WTC11 (cell line): ENCODE results near the gene PBRM1. TPM values are rescaled to one million over a fixed set of nuclear protein-coding genes. Genes with fewer than 3 reads are reported as not detected.

Source experiments
- ATAC-seq: fragments of 200-7000 bp; cut with Tn5 transposase; 2 replicates; pipeline ENCODE4 v1.10.0; 2021; ENCODE audit warnings: mild to moderate bottlenecking, moderate library complexity
- CTCF ChIA-PET: fragments of 300-600 bp; sonication (Branson Sonifier 250); formaldehyde crosslinking; loops from one replicate; lab custom pipeline; 2021; ENCODE audit warnings: antibody characterized with exemption; lab: Charles Lee
- POLR2A ChIA-PET: fragments of 350-600 bp; sonication (Branson Sonifier 250); formaldehyde crosslinking; loops from one replicate; lab custom pipeline; 2021; ENCODE audit warnings: antibody characterized with exemption; lab: Charles Lee
- DNase-seq: peaks from one replicate; pipeline ENCODE4 v3.0.0; 2021; ENCODE audit warnings: low spot score
- H3K27ac Mint-ChIP-seq: 2 replicates; pipeline ENCODE4 v1.8.0; 2021; ENCODE audit warnings: mixed read lengths
- H3K27me3 Mint-ChIP-seq: 2 replicates; pipeline ENCODE4 v1.8.0; 2021; ENCODE audit warnings: low read depth, mild to moderate bottlenecking, moderate library complexity, mixed read lengths
- H3K36me3 Mint-ChIP-seq: 2 replicates; pipeline ENCODE4 v1.8.0; 2021; ENCODE audit warnings: mixed read lengths
- H3K4me1 Mint-ChIP-seq: 2 replicates; pipeline ENCODE4 v1.8.0; 2022; ENCODE audit warnings: mixed read lengths
- H3K4me3 Mint-ChIP-seq: 2 replicates; pipeline ENCODE4 v1.8.0; 2021; ENCODE audit warnings: mild to moderate bottlenecking, moderate library complexity, mixed read lengths
- H3K9me3 Mint-ChIP-seq: 2 replicates; pipeline ENCODE4 v1.8.0; 2021; ENCODE audit warnings: mixed read lengths
- FOXP1 ChIP-seq: sonication (generic); formaldehyde crosslinking; IDR thresholded peaks from 2 replicates; pipeline ENCODE4 v1.8.0; 2022; ENCODE audit warnings: missing genetic modification reagents, mild to moderate bottlenecking, moderate library complexity, borderline replicate concordance
- NFE2L1 ChIP-seq: sonication (generic); formaldehyde crosslinking; IDR thresholded peaks from 2 replicates; pipeline ENCODE4 v1.8.1; 2023; ENCODE audit warnings: missing genetic modification reagents
- RELA ChIP-seq: sonication (generic); formaldehyde crosslinking; IDR thresholded peaks from 2 replicates; pipeline ENCODE4 v1.8.1; 2022; ENCODE audit warnings: missing genetic modification reagents, mild to moderate bottlenecking, borderline replicate concordance
- RORB ChIP-seq: fragments of 250-450 bp; sonication (Bioruptor Pico); IDR thresholded peaks from 2 replicates; pipeline ENCODE4 v1.9.0; 2021; ENCODE audit warnings: mild to moderate bottlenecking
- SMAD4 ChIP-seq: sonication (generic); formaldehyde crosslinking; IDR thresholded peaks from 2 replicates; pipeline ENCODE4 v1.8.0; 2022; ENCODE audit warnings: mild to moderate bottlenecking, missing genetic modification reagents
- TP53 ChIP-seq: sonication (generic); formaldehyde crosslinking; IDR thresholded peaks from 2 replicates; pipeline ENCODE4 v1.8.1; 2023; ENCODE audit warnings: mild to moderate bottlenecking, missing genetic modification reagents
- ZNF423 ChIP-seq: fragments of 250-450 bp; sonication (Bioruptor Pico); IDR thresholded peaks from 2 replicates; pipeline ENCODE4 v2.1.2; 2022; ENCODE audit warnings: mild to moderate bottlenecking, moderate library complexity
- total RNA-seq: library from RNA; stranded (reverse); gene quantifications from 3 replicates; pipeline ENCODE4 v1.2.3, GENCODE V29; 2021
- TF ChIP-seq, protein P1 (sequence below): sonication (generic); formaldehyde crosslinking; IDR thresholded peaks from 2 replicates; pipeline ENCODE4 v1.8.0; 2022; ENCODE audit warnings: mild to moderate bottlenecking, missing genetic modification reagents
- TF ChIP-seq, protein P2 (sequence below): sonication (generic); formaldehyde crosslinking; IDR thresholded peaks from 2 replicates; pipeline ENCODE4 v1.8.1; 2022; ENCODE audit warnings: missing genetic modification reagents, borderline replicate concordance
- TF ChIP-seq, protein P3 (sequence below): sonication (generic); formaldehyde crosslinking; IDR thresholded peaks from 2 replicates; pipeline ENCODE4 v1.8.0; 2022; ENCODE audit warnings: missing genetic modification reagents
- TF ChIP-seq, protein P4 (sequence below): sonication (generic); formaldehyde crosslinking; IDR thresholded peaks from 2 replicates; pipeline ENCODE4 v1.8.1; 2023; ENCODE audit warnings: mild to moderate bottlenecking, moderate library complexity, missing genetic modification reagents
- TF ChIP-seq, protein P5 (sequence below): sonication (generic); formaldehyde crosslinking; IDR thresholded peaks from 2 replicates; pipeline ENCODE4 v1.8.0; 2023; ENCODE audit warnings: missing genetic modification reagents

PBRM1 gene
- total RNA-seq, 1 experiment from 2014 or later = 48.8 TPM

DNA sequence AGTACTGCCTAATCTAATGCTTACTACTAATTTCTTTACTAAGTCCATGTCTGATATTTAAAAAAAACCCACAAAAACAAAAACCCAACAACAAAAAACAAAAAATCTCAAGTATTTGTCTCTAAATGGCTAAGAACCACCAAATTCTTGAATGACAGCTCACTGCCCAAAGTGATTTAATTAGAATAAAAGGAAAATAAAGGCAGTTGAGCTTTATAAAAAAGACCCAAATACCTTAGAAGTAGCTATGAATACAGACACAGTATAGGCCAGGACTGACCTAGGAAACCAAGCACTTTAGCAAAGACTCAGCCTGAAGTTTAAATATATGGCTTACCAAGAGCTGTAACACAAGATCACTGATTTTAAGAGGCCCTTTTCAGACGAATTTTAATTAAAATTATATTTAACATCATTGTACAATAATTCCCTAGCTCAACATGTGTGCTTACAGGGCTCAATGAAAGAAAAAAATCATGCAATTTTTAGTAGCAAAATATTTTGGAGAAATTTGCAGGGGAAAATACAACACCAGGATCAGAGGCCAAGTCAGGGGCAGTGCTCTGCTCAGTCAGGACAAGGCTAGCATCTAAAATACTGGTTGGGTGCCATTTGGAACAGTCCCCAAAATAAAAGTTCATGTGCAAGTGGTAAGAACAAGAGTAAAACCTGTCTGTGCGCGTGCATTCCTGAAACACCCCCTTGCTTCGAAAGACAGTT is 124.5 kb downstream of the PBRM1 start (continued):
- no peak for TF ChIP-seq ZNF423 (CRISPR knock-in tag)
- TF ChIP-seq, protein P1, sequence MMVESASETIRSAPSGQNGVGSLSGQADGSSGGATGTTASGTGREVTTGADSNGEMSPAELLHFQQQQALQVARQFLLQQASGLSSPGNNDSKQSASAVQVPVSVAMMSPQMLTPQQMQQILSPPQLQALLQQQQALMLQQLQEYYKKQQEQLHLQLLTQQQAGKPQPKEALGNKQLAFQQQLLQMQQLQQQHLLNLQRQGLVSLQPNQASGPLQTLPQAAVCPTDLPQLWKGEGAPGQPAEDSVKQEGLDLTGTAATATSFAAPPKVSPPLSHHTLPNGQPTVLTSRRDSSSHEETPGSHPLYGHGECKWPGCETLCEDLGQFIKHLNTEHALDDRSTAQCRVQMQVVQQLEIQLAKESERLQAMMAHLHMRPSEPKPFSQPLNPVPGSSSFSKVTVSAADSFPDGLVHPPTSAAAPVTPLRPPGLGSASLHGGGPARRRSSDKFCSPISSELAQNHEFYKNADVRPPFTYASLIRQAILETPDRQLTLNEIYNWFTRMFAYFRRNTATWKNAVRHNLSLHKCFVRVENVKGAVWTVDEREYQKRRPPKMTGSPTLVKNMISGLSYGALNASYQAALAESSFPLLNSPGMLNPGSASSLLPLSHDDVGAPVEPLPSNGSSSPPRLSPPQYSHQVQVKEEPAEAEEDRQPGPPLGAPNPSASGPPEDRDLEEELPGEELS = no peak
- no peak for TF ChIP-seq RELA

DNA sequence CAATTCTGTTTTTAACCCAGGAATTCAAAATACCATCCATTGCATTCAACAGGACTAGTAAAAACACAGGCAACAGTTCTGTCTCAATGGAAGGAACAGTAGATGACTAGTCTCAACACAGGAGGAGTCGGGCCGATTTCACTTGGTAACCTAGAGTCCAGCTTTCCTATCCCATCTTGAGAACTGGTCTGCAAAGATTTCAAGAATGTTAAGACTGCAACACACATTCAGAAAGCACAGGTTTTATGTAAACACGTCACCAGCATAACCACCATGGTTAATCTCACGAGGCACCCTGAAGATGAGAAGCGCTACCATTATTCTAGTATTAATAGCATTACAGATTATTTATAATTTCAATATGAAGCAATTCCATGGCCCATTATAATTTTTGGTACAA is 127.3 kb downstream of the PBRM1 start:
- DNase-seq = no peak
- ChIA-PET POLR2A (no interaction called here), CTCF (interaction anchor here (1.3 kb wide), 1 partner anchor 174 kb away, joined by 5 read pairs; no protein-coding TSS in a partner anchor)
- Mint-ChIP-seq H3K27me3 (no peaks in the 10 kb centered on the region), H3K27ac (no peak overlapping the region), H3K4me3 (no peak overlapping the region), H3K4me1 (peaks cover 11% of the 10 kb centered on the region), H3K36me3 (peaks cover 34% of the 10 kb centered on the region), H3K9me3 (no peaks in the 10 kb centered on the region)
- TF ChIP-seq RORB (CRISPR knock-in tag) = no peak
- no peak for TF ChIP-seq NFE2L1 (CRISPR knock-in tag)
- TF ChIP-seq, protein P2, sequence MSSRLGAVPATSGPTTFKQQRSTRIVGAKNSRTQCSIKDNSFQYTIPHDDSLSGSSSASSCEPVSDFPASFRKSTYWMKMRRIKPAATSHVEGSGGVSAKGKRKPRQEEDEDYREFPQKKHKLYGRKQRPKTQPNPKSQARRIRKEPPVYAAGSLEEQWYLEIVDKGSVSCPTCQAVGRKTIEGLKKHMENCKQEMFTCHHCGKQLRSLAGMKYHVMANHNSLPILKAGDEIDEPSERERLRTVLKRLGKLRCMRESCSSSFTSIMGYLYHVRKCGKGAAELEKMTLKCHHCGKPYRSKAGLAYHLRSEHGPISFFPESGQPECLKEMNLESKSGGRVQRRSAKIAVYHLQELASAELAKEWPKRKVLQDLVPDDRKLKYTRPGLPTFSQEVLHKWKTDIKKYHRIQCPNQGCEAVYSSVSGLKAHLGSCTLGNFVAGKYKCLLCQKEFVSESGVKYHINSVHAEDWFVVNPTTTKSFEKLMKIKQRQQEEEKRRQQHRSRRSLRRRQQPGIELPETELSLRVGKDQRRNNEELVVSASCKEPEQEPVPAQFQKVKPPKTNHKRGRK (CRISPR knock-in tag) = no peak
- no peak for TF ChIP-seq SMAD4 (CRISPR knock-in tag)
- TF ChIP-seq, protein P3, sequence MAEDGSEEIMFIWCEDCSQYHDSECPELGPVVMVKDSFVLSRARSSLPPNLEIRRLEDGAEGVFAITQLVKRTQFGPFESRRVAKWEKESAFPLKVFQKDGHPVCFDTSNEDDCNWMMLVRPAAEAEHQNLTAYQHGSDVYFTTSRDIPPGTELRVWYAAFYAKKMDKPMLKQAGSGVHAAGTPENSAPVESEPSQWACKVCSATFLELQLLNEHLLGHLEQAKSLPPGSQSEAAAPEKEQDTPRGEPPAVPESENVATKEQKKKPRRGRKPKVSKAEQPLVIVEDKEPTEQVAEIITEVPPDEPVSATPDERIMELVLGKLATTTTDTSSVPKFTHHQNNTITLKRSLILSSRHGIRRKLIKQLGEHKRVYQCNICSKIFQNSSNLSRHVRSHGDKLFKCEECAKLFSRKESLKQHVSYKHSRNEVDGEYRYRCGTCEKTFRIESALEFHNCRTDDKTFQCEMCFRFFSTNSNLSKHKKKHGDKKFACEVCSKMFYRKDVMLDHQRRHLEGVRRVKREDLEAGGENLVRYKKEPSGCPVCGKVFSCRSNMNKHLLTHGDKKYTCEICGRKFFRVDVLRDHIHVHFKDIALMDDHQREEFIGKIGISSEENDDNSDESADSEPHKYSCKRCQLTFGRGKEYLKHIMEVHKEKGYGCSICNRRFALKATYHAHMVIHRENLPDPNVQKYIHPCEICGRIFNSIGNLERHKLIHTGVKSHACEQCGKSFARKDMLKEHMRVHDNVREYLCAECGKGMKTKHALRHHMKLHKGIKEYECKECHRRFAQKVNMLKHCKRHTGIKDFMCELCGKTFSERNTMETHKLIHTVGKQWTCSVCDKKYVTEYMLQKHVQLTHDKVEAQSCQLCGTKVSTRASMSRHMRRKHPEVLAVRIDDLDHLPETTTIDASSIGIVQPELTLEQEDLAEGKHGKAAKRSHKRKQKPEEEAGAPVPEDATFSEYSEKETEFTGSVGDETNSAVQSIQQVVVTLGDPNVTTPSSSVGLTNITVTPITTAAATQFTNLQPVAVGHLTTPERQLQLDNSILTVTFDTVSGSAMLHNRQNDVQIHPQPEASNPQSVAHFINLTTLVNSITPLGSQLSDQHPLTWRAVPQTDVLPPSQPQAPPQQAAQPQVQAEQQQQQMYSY = no peak
- TF ChIP-seq, protein P4, sequence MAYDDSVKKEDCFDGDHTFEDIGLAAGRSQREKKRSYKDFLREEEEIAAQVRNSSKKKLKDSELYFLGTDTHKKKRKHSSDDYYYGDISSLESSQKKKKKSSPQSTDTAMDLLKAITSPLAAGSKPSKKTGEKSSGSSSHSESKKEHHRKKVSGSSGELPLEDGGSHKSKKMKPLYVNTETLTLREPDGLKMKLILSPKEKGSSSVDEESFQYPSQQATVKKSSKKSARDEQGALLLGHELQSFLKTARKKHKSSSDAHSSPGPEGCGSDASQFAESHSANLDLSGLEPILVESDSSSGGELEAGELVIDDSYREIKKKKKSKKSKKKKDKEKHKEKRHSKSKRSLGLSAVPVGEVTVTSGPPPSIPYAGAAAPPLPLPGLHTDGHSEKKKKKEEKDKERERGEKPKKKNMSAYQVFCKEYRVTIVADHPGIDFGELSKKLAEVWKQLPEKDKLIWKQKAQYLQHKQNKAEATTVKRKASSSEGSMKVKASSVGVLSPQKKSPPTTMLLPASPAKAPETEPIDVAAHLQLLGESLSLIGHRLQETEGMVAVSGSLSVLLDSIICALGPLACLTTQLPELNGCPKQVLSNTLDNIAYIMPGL (CRISPR knock-in tag) = no peak
- ATAC-seq = no peak

DNA sequence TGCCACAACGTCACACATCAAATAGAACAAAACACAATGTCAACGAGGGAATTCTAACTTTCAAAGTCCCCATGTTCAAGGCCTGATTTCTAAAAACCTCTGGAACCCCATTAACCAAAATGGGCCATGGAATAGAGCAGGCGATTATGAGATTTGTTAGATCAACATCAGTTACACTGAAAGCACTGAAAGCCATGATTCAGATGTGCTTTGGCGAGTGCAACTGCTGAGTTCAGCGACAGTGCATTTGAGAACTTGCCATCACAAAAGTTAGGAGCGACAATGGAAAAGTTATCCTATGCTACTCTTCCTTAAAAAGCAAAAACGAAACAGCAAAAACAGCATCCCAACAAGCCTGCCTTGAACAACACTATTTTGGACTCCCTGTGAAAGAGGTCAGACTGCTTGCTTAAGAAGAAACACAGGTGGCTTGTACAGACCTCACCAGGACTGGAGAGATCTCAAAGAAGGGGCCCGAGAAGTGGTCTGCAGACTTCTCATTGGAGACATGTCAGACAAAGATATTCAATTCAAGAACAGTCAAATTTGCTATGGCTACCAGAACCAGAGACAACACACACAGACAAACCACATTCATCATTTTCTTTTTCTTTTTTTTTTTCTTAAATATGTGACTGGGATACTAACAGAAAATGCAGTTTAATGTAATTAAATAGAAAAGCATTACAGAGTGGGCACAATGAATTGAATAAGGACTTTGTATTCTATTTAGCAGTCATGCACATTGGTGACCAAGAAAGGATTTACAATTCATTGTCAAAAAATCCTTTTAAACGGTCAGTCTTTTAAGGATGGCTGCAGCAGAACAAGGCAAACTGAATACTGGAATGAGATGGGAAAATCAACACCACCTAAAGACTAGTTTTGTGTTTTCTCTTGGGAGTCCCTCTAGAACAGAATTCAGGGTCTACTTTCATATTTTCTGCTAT is 128.4 kb downstream of the PBRM1 start:
- Mint-ChIP-seq H3K27me3 (no peaks in the 10 kb centered on the region), H3K36me3 (peaks cover 26% of the 10 kb centered on the region), H3K4me3 (no peak overlapping the region), H3K27ac (no peak overlapping the region; the same call in 1 of the 2 replicates), H3K4me1 (peaks cover 11% of the 10 kb centered on the region), H3K9me3 (no peaks in the 10 kb centered on the region)
- ATAC-seq (no peak), DNase-seq (no peak)
- ChIA-PET POLR2A (interaction anchor here (0.7 kb wide), 1 partner anchor 21 kb away, joined by 4 read pairs; the partner anchor contains the start of gene UQCC5), CTCF (no interaction called here)
- TF ChIP-seq, protein P1 = no peak
- TF ChIP-seq ZNF423 (CRISPR knock-in tag) (no peak), FOXP1 (CRISPR knock-in tag) (no peak), TP53 (no peak)
- TF ChIP-seq, protein P4 (CRISPR knock-in tag) = no peak
- TF ChIP-seq, protein P5, sequence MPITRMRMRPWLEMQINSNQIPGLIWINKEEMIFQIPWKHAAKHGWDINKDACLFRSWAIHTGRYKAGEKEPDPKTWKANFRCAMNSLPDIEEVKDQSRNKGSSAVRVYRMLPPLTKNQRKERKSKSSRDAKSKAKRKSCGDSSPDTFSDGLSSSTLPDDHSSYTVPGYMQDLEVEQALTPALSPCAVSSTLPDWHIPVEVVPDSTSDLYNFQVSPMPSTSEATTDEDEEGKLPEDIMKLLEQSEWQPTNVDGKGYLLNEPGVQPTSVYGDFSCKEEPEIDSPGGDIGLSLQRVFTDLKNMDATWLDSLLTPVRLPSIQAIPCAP (CRISPR knock-in tag) = no peak
